ENCODE data around the gene CASQ1. TPM values are rescaled to one million over a fixed set of nuclear protein-coding genes. Genes with fewer than 3 reads are reported as not detected.

CASQ1 gene
- total and polyA plus RNA-seq, 9 of the 15 experiments (the other 6 are each of a cell fraction or from before 2014, with no cell fraction given) = not detected

DNA sequence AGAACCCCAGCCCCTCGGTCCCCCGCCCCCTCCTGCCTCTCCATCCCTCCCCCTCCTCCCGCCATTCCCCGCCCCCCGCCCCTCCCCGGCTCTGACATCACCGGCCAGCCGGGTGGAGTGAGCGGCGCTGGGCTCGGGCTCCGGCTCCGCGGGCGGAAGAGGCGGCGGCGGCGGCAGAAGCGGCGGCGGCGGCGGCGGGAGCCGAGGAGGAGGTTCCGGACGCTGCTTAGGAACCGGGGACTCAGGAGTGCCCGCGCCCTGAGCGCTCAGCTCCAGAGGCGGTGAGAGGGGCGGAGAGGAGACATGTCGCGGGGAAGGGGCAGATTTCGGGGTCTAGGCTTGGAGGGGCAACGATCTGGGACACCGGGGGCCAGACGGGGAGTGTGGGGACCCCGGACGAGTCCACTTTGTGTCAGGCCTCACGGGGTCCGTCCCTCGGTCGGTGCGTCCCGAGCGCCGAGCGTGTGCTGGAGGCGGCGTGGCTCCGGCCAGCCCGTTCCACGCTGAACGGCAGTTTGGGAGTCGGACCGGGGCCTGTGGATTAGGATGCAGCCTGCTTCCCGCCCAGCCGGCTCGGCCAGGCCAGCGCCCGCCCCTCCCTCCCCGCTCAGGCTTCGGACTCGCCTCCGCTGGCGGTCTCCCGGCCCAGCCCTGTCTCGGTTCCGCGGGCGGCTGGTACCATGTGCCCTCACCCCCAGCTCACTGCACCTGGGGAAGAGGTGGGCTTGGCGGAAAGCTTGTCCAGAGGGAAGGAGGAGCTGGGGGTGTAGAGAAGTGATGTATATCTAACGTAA, 15.1 kb downstream of the CASQ1 start, which contains the start of gene PEA15 (continued):
- TF ChIP-seq, protein P1, sequence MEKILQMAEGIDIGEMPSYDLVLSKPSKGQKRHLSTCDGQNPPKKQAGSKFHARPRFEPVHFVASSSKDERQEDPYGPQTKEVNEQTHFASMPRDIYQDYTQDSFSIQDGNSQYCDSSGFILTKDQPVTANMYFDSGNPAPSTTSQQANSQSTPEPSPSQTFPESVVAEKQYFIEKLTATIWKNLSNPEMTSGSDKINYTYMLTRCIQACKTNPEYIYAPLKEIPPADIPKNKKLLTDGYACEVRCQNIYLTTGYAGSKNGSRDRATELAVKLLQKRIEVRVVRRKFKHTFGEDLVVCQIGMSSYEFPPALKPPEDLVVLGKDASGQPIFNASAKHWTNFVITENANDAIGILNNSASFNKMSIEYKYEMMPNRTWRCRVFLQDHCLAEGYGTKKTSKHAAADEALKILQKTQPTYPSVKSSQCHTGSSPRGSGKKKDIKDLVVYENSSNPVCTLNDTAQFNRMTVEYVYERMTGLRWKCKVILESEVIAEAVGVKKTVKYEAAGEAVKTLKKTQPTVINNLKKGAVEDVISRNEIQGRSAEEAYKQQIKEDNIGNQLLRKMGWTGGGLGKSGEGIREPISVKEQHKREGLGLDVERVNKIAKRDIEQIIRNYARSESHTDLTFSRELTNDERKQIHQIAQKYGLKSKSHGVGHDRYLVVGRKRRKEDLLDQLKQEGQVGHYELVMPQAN (IDR thresholded peaks at IDR 0.05; ENCODE audit: borderline replicate concordance) = peak; percentile 76; the same call in 1 of the 2 replicates
- no peak for TF ChIP-seq ZKSCAN3 (CRISPR knock-in tag; IDR thresholded peaks at IDR 0.05)
- TF ChIP-seq, protein P2, sequence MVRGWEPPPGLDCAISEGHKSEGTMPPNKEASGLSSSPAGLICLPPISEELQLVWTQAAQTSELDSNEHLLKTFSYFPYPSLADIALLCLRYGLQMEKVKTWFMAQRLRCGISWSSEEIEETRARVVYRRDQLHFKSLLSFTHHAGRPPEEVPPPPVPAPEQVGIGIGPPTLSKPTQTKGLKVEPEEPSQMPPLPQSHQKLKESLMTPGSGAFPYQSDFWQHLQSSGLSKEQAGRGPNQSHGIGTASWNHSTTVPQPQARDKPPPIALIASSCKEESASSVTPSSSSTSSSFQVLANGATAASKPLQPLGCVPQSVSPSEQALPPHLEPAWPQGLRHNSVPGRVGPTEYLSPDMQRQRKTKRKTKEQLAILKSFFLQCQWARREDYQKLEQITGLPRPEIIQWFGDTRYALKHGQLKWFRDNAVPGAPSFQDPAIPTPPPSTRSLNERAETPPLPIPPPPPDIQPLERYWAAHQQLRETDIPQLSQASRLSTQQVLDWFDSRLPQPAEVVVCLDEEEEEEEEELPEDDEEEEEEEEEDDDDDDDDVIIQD (CRISPR knock-in tag; IDR thresholded peaks at IDR 0.05) = no peak
- no peak for TF ChIP-seq ZNF586 (CRISPR knock-in tag; conservative IDR thresholded peaks at IDR 0.05)
- TF ChIP-seq ZNF778 (CRISPR knock-in tag; IDR thresholded peaks at IDR 0.05) = no peak
- TF ChIP-seq YBX1 (IDR thresholded peaks at IDR 0.05) = no peak
- no peak for TF ChIP-seq KLF13 (tag; IDR thresholded peaks at IDR 0.05; ENCODE audit: borderline replicate concordance, low read depth)
- TF ChIP-seq CCAR2 (IDR thresholded peaks at IDR 0.05; ENCODE audit: low read depth, low read length) = no peak
- TF ChIP-seq BRD4 (IDR thresholded peaks at IDR 0.05) = no peak
- no peak for TF ChIP-seq ADNP (tag; IDR thresholded peaks at IDR 0.05)
- TF ChIP-seq GTF2A2 (tag; IDR thresholded peaks at IDR 0.05) = no peak
- no peak for TF ChIP-seq EWSR1 (IDR thresholded peaks at IDR 0.05; ENCODE audit: borderline replicate concordance, low read depth, partially characterized antibody)
- no peak for TF ChIP-seq CBX3 (IDR thresholded peaks at IDR 0.05; ENCODE audit: borderline replicate concordance in 1 of 2, low read length in 2 of 2)
- TF ChIP-seq, protein P3, sequence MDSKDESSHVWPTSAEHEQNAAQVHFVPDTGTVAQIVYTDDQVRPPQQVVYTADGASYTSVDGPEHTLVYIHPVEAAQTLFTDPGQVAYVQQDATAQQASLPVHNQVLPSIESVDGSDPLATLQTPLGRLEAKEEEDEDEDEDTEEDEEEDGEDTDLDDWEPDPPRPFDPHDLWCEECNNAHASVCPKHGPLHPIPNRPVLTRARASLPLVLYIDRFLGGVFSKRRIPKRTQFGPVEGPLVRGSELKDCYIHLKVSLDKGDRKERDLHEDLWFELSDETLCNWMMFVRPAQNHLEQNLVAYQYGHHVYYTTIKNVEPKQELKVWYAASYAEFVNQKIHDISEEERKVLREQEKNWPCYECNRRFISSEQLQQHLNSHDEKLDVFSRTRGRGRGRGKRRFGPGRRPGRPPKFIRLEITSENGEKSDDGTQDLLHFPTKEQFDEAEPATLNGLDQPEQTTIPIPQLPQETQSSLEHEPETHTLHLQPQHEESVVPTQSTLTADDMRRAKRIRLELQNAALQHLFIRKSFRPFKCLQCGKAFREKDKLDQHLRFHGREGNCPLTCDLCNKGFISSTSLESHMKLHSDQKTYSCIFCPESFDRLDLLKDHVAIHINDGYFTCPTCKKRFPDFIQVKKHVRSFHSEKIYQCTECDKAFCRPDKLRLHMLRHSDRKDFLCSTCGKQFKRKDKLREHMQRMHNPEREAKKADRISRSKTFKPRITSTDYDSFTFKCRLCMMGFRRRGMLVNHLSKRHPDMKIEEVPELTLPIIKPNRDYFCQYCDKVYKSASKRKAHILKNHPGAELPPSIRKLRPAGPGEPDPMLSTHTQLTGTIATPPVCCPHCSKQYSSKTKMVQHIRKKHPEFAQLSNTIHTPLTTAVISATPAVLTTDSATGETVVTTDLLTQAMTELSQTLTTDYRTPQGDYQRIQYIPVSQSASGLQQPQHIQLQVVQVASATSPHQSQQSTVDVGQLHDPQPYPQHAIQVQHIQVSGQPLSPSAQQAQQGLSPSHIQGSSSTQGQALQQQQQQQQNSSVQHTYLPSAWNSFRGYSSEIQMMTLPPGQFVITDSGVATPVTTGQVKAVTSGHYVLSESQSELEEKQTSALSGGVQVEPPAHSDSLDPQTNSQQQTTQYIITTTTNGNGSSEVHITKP (IDR thresholded peaks at IDR 0.05; ENCODE audit: partially characterized antibody) = peak; percentile 52
- TF ChIP-seq ZNF75A (CRISPR knock-in tag; IDR thresholded peaks at IDR 0.05) = no peak
- no peak for TF ChIP-seq KLF16 (IDR thresholded peaks at IDR 0.05)
- TF ChIP-seq CREM (IDR thresholded peaks at IDR 0.05; ENCODE audit: low read depth) = peak; percentile 59
- no peak for TF ChIP-seq ZNF224 (CRISPR knock-in tag; IDR thresholded peaks at IDR 0.05)
- no peak for TF ChIP-seq SMARCE1 (IDR thresholded peaks at IDR 0.05)

Measured in K562 (cell line).